NCI-H128 (cell line): ENCODE data around the gene YIF1B.

Source experiments
- DNase-seq: peaks from one replicate; lab custom pipeline; 2025; ENCODE audit not compliant: unreplicated experiment; lab: John Stamatoyannopoulos, UW

Gene YIF1B

GRCh38 chr19:38335949-38336637 lies 20.3 kb upstream of the YIF1B start:
- DNase-seq, result peak; percentile 74

GRCh38 chr19:38333245-38333644 lies 17.5 kb upstream of the YIF1B start:
- DNase-seq, result no peak

- DNase-seq, result no peak
These were observed 16.0 kb upstream of the YIF1B start for GRCh38 chr19:38331728-38332127.

- DNase-seq, result no peak
These were observed 13.9 kb upstream of the YIF1B start for GRCh38 chr19:38329651-38330050.

GRCh38 chr19:38326591-38326990 lies 10.8 kb upstream of the YIF1B start:
- DNase-seq, result no peak

GRCh38 chr19:38324431-38324830 lies 8.7 kb upstream of the YIF1B start:
- no peak for DNase-seq

GRCh38 chr19:38323291-38323690 lies 7.5 kb upstream of the YIF1B start:
- DNase-seq, result no peak

- DNase-seq, result no peak
These were observed 6.0 kb upstream of the YIF1B start for GRCh38 chr19:38321646-38322196.

GRCh38 chr19:38320969-38321339 lies 5.2 kb upstream of the YIF1B start:
- no peak for DNase-seq

- no peak for DNase-seq
These were observed 3.9 kb upstream of the YIF1B start, which contains the start of gene KCNK6 for GRCh38 chr19:38319421-38320258. TSS of gene KCNK6 (plus strand) at chr19:38319845. CDS start at chr19:38319951, 106 bp downstream.

GRCh38 chr19:38318660-38319059 lies 2.9 kb upstream of the YIF1B start:
- DNase-seq, result no peak

- no peak for DNase-seq
These were observed 1.4 kb upstream of the YIF1B start for GRCh38 chr19:38317104-38317612.

GRCh38 chr19:38316477-38317067 lies 825 bp upstream of the YIF1B start:
- DNase-seq, result no peak

- no peak for DNase-seq
These were observed 4.8 kb downstream of the YIF1B start for GRCh38 chr19:38310986-38311385.

GRCh38 chr19:38310279-38310670 lies 5.5 kb downstream of the YIF1B start:
- DNase-seq, result no peak

GRCh38 chr19:38309615-38310278 lies 6.0 kb downstream of the YIF1B start:
- no peak for DNase-seq

- no peak for DNase-seq
These were observed 6.7 kb downstream of the YIF1B start for GRCh38 chr19:38308926-38309614.

GRCh38 chr19:38308006-38308766 lies 7.6 kb downstream of the YIF1B start:
- no peak for DNase-seq

GRCh38 chr19:38307597-38307996 lies 8.2 kb downstream of the YIF1B start:
- no peak for DNase-seq

- DNase-seq, result no peak
These were observed 8.7 kb downstream of the YIF1B start for GRCh38 chr19:38307076-38307475.
